GM10266 (cell line): ENCODE results near the gene OPCML.

Experiments used
- DNase-seq: peaks from one replicate; pipeline ENCODE4 v3.0.0; 2012; ENCODE audit errors: extremely low spot score
- CTCF ChIP-seq: IDR thresholded peaks from 2 replicates; pipeline ENCODE4 v1.5.1; 2012; ENCODE audit warnings: mild to moderate bottlenecking, low read depth; ENCODE audit not compliant: control insufficient read depth, insufficient read depth; ENCODE audit errors: missing control alignments

The OPCML gene

DNA sequence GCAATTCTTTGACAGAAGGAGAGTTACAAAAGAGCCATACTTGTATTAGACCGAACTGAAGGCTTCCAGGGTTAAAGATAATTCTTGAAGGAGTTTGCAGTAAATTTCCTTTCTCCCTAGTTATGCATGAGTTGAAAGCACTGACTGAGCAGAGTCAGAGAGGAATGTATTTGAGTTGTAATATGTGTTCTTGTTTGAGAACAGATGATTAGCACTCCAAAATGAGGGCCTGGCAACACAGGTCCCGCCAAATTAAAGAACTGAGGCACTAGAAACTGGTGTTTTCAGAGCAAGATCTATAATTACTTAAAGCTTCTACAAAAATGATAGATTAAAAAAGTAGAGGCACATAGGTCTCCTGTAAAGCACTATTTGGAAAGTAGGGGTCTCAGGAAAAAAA lies 970.4 kb downstream of the OPCML start:
- TF ChIP-seq CTCF: no peak
- DNase-seq: no peak

DNA sequence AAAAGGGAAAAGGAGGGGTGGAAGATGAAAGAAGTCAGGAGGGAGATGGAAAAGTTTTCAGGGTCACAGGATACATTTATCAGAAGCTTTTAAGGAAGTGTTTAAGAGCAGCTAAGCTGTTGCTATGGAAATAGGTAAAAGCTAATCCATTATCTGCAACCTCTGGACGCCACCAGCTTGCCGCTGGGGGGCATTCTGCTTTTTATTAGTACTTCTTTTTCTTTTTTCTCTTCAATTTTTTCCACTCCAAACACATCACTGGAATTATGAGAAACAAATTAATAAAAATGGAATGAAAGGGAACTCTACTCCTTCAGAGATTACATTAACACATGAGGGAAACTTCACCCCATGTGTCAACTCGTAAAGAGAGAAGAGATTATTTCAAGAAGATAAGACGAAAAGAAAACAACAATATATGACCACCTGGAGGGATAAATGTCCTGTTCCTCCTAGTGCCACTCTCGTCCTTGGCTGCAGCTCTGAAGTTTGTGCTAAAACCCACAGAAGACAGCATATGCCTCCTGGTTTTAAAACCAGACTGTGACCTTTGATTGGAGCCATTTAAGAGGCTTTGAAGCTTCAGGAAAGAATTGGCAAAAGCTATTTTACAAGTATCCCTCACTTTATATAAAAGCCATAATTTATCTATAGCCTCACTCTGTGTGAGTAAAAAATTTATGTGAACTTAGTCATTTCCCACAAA lies 972.8 kb downstream of the OPCML start:
- TF ChIP-seq CTCF: no peak
- no peak for DNase-seq

GRCh38 chr11:132556316-132556715 lies 976.0 kb downstream of the OPCML start:
- no peak for DNase-seq
- TF ChIP-seq CTCF: no peak

GRCh38 chr11:132555617-132556016 lies 976.7 kb downstream of the OPCML start:
- no peak for TF ChIP-seq CTCF
- DNase-seq: no peak

DNA sequence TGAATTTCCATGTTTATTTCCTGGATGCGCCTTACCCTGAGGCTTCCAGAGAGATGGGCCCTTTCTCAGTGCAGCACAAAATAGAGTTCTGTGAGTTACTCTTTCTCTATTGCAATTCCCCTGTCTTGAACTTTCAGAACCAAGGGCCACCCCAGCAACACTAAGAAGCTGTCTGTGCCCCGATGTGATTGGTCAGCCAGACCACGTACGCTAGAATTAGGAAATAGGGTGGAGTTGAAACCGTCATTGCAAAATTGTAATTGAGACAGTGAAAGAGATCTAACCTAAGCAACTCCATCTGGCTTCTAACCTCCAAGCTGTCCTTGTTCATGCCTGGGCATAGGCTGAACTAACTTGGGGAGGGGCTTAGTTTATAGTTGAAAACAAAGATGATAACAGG lies 981.3 kb downstream of the OPCML start:
- DNase-seq: no peak
- TF ChIP-seq CTCF: no peak

GRCh38 chr11:132549561-132549960 lies 982.7 kb downstream of the OPCML start:
- DNase-seq: no peak
- TF ChIP-seq CTCF: no peak

DNA sequence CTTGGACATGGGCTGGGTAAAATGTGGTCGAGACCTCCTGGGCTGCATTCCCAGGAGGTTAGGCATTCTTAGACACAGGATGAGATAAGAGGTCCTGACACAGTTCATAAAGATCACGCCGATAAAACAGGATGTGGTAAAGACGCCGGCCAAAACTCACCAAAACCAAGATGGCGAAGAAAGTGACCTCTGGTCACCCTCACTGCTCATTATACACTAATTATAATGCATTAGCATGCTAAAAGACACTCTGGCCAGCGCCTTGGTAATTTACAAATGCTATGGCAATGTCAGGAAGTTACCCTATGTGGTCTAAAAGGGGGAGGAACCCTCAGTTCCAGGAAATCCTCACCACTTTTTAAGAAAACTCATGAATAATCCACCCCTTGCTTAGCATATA lies 983.3 kb downstream of the OPCML start:
- no peak for DNase-seq

More for the DNA sequence above, 983.3 kb downstream of the OPCML start:
- TF ChIP-seq CTCF: no peak
